ENCODE data around the gene TMSB15A.
A peak's percentile ranks its signal among the peaks of the same experiment; 100 is the strongest.
"Not testable (repeated sequence)": the region's sequence is repeated elsewhere in the genome, so short reads cannot be mapped to it uniquely, and the experiment has no call there.

TMSB15A gene

DNA sequence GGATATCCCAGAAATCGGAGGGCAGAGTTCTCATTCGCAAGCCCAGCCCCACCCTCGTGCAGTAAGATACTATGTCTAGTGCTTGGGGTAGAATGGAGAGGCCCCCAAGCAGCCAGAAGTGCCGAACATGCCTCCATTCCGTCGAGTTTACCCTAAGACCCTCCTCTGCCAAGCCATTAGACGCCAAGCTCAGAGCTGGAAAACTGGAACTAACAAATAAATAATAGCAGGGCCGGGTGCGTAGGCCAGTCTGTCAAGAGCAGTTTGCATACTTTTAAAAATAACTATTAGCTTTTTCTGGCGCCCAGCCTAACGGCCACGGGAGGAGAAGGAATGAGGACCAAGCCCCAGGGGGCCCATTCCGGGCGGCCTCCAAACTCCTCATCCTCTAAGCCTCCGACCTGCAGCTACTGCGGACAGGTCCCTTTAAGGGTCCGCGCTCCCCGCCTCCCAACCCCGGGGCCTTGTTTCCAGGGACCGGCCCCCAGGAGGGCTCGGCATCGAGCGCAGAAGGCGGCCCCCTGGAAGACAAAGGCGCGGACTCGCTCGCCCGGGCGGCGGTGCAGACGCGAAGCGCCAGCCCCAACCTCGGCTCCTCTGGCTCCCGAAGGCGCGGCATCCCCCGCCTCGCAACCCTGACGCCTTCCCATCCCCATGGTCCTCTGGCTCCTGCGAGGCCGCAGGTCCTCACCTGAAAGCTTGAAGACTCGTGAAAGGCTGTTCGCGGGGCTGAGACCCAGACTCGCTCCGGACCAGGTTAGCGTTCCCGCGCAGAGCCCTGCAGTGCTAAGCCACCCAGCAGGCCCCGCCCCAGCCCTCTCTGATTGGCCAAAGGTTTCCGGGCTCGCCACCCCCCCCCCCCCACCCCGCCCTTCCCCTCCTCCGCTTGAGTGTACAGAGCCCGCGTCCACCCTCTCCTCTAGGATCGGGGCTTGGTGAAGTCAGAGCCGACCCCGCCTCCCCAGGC lies at the start of gene TMSB15A:
TMSB15A (minus strand) TSS at position 765 of the 967 bp plus-strand sequence.
- Histone ChIP-seq H3K9ac (ENCODE audit: low read depth, low read length) (peak within 1 kb of the TSS; percentile 83; the same call in 1 of the 2 replicates), H3K27me3 (ENCODE audit: insufficient read depth, low read length) (peaks cover 8% of the 10 kb centered on the region), H3K36me3 (ENCODE audit: insufficient read depth, low read depth, low read length) (peaks cover 35% of the 10 kb centered on the region; the same call in 1 of the 2 replicates), H3K4me3 (ENCODE audit: low read length) (peak within 1 kb of the TSS; percentile 84), H3K4me1 (ENCODE audit: insufficient read depth, low read length) (no peaks in the 10 kb centered on the region), H3K27ac (ENCODE audit: low read length) (no peak within 1 kb of the TSS), H3K9me3 (ENCODE audit: insufficient read depth, low read depth, low read length) (no peaks in the 10 kb centered on the region)

DNA sequence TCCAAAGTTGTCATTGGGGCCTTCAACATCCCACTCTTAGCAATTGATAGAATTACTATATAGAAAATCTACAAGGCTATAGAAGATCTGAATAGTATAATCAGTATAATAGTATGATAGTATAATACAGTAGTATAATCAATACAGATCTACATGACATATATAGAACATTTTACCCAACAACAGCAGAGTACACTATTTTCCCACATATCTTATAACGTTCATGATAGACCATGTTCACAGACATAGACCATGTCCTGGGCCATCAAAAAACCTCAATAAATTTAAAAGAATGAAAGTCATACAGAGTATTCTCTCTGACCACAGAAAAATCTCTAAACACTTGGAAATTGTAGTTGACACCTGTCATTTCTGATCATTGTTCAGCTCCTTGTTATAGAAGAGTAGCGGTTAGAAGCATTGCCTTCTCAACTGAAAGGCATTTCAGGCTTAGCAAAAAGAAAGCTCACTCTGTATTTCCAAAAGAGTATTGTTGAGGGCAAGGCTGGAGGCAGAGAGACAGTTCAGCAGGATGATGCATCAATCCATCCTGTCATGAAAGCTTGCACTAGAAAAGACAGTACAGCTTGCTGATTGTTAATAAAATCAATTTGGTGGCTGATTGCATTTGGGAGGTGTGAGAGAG lies 44.0 kb upstream of the TMSB15A start:
- no peaks in the 10 kb centered on the region for H3K9me3 ChIP-seq (ENCODE audit: insufficient read depth, low read depth, low read length)
- H3K4me1 ChIP-seq (ENCODE audit: insufficient read depth, low read length): no peaks in the 10 kb centered on the region
- H3K27me3 ChIP-seq (ENCODE audit: insufficient read depth, low read length): no peaks in the 10 kb centered on the region
- no peak overlapping the region for H3K4me3 ChIP-seq (ENCODE audit: low read length)
- no peaks in the 10 kb centered on the region for H3K36me3 ChIP-seq (ENCODE audit: insufficient read depth, low read depth, low read length)
- no peak overlapping the region for H3K9ac ChIP-seq (ENCODE audit: low read depth, low read length)
- H3K27ac ChIP-seq (ENCODE audit: low read length): no peak overlapping the region

DNA sequence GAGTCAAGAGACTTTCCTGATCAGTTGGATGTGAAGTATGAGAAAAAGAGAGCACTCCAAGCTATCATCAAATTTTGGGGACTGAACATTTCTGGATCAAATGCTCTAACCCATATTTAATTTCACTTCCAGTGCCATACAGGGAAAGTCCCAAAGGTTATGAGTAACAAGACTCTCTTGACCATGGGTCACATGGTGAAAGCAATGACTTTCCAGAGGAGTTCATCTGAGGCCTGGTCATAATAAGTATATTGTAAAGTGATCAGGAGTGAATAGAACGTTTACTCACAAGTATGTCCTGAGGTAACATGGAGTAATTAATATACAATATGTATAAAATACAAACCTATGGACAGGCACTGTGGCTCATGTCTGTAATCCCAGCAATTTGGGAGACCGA lies 42.1 kb upstream of the TMSB15A start:
- Histone ChIP-seq H3K27ac (ENCODE audit: low read length) (no peak overlapping the region), H3K4me3 (ENCODE audit: low read length) (no peak overlapping the region), H3K9me3 (ENCODE audit: insufficient read depth, low read depth, low read length) (no peaks in the 10 kb centered on the region), H3K9ac (ENCODE audit: low read depth, low read length) (no peak overlapping the region), H3K36me3 (ENCODE audit: insufficient read depth, low read depth, low read length) (no peaks in the 10 kb centered on the region), H3K4me1 (ENCODE audit: insufficient read depth, low read length) (no peaks in the 10 kb centered on the region), H3K27me3 (ENCODE audit: insufficient read depth, low read length) (no peaks in the 10 kb centered on the region)

DNA sequence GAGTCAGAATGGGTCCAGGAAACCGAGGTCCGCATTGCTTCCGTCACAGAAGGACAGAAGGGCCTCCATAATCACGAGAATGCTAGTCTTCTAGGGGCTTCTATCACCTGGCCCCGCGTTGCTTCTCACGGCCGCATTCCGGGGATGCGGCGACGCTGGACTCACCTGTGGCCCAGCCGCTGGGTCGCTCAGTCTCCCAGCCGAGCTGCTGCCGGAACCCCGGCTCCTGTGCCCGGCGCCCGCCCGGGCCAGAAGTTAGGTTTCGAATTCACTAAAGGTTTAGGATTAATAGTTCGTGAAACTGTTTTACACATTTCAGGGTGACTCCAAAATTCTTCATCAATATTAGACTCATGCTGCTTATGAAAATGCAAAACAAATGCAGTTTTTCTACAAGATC lies 31.7 kb upstream of the TMSB15A start:
- Histone ChIP-seq H3K27me3 (ENCODE audit: insufficient read depth, low read length) (peaks cover 12% of the 10 kb centered on the region), H3K4me1 (ENCODE audit: insufficient read depth, low read length) (peaks cover 3% of the 10 kb centered on the region; the same call in 1 of the 2 replicates), H3K36me3 (ENCODE audit: insufficient read depth, low read depth, low read length) (no peaks in the 10 kb centered on the region), H3K9me3 (ENCODE audit: insufficient read depth, low read depth, low read length) (no peaks in the 10 kb centered on the region), H3K27ac (ENCODE audit: low read length) (no peak overlapping the region), H3K9ac (ENCODE audit: low read depth, low read length) (no peak overlapping the region), H3K4me3 (ENCODE audit: low read length) (no peak overlapping the region)

DNA sequence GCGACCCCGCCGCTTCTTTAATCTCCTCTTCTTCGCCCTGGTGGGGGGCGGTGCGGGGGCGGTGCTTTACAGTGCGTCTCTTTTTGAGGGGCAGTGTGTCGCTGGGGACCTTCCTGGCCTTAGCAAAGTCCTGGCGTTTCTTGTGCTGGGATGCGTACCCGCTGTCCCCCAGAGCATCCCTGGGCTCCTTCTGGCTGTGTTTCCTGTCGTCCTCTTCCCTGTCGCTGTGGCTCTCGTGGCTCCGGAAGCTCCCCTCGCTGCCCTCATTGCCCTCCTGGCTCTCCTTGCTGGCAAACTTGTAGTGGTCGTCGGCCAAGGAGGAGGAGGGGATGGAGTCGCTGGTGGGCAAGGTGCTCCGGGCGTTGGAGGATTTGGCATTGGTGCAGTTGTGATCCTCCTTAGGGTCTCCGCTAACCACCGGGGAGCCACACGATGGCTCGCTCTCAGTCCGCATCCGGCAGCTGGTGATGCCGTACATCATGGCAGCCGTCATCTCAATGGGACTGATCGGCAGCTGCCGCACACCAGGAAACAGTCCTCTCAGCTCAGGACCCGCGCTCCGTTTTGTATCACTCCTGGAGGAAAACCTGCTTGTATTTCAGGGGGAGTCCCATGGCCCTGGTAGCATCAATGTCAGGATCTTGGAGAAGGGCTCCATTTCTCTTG lies 30.4 kb upstream of the TMSB15A start:
- Histone ChIP-seq H3K27me3 (ENCODE audit: insufficient read depth, low read length) (peaks cover 12% of the 10 kb centered on the region), H3K27ac (ENCODE audit: low read length) (no peak overlapping the region), H3K9ac (ENCODE audit: low read depth, low read length) (no peak overlapping the region), H3K4me3 (ENCODE audit: low read length) (no peak overlapping the region; the same call in 1 of the 2 replicates), H3K36me3 (ENCODE audit: insufficient read depth, low read depth, low read length) (no peaks in the 10 kb centered on the region), H3K9me3 (ENCODE audit: insufficient read depth, low read depth, low read length) (no peaks in the 10 kb centered on the region), H3K4me1 (ENCODE audit: insufficient read depth, low read length) (peaks cover 3% of the 10 kb centered on the region; the same call in 1 of the 2 replicates)

DNA sequence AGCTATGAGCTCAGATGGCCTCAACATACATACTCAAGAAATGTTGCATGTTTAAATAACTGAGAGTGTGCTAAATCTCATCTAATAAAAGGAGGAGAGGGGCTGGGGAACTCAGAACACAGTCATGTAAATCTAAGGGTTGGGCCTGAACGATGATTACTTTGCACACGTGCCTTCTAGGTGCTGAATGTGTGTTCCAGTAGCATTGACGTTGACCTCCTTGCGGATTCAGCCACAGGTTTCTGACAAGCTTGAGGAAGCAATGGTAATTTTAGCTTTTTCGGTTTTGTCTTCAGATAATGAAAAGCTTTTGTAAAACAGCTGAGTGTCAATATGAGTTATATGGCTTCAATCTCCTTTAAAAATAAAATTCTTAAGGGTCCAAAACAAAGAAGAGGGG lies 29.6 kb upstream of the TMSB15A start:
- H3K27me3 ChIP-seq (ENCODE audit: insufficient read depth, low read length): peaks cover 12% of the 10 kb centered on the region
- H3K4me3 ChIP-seq (ENCODE audit: low read length); H3K4me1 ChIP-seq (ENCODE audit: insufficient read depth, low read length); H3K9ac ChIP-seq (ENCODE audit: low read depth, low read length); H3K36me3 ChIP-seq (ENCODE audit: insufficient read depth, low read depth, low read length); H3K27ac ChIP-seq (ENCODE audit: low read length); H3K9me3 ChIP-seq (ENCODE audit: insufficient read depth, low read depth, low read length): not testable (repeated sequence)

DNA sequence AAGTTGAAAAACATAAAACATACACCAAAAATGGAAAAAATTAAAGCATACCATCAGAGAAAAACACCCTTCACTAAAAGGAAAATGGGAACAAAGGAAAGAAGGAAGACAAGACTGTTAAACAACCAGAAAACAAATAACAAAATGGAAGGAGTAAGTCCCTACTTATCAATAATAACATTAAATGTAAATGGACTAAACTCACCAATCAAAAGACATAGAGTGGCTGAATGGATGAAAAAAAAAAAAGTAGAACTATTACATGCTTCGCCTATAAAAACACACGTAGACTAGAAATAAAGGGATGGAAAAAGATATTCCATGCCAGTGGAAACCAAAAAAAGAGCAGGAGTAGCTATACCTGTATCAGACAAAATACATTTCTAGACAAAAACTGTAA lies 19.4 kb upstream of the TMSB15A start:
- Histone ChIP-seq H3K27ac (ENCODE audit: low read length) (no peak overlapping the region), H3K9ac (ENCODE audit: low read depth, low read length) (no peak overlapping the region), H3K4me3 (ENCODE audit: low read length) (no peak overlapping the region), H3K27me3 (ENCODE audit: insufficient read depth, low read length) (no peaks in the 10 kb centered on the region), H3K36me3 (ENCODE audit: insufficient read depth, low read depth, low read length) (no peaks in the 10 kb centered on the region), H3K4me1 (ENCODE audit: insufficient read depth, low read length) (no peaks in the 10 kb centered on the region), H3K9me3 (ENCODE audit: insufficient read depth, low read depth, low read length) (no peaks in the 10 kb centered on the region)

DNA sequence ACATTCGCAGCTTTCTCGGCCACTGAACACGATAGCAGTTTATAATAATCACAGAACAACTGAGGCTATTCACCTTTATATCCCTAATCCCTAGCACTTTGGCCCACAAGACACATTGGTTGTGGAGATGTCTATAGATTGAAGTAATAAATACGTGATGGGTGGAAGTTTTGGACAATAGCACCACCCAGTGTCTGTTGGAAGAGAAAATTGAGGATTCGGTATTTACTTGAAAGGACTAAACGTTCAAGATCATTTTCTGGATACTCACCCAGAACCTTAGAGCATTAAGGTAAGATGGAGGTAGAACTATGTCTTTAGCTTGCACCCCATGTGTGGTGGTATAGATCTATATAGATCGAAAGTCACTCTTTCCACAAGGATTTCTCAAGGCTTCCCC lies 787 bp upstream of the TMSB15A start:
- no peaks in the 10 kb centered on the region for H3K9me3 ChIP-seq (ENCODE audit: insufficient read depth, low read depth, low read length)
- H3K4me3 ChIP-seq (ENCODE audit: low read length): no peak overlapping the region

DNA sequence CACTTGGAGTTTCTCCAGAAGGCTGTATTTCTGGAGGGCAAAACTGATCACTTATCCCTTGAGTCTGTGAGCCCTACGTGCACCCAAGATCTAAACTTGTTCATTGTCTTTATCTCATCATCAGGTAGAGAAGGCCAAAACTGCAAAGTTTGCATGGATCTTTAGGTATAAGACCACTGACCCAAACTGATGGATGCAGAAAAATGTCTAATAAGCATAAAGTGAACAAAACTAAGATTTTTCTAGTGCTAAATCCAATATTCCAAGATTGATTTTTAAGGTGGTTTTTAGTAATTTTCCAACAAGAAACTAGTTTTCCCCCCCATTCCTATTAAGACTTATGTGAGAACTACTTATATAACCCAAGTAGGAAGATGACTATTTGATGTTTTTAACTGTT lies 2.0 kb downstream of the TMSB15A start:
- Histone ChIP-seq H3K27ac (ENCODE audit: low read length) (no peak overlapping the region), H3K4me1 (ENCODE audit: insufficient read depth, low read length) (no peaks in the 10 kb centered on the region), H3K4me3 (ENCODE audit: low read length) (no peak overlapping the region), H3K27me3 (ENCODE audit: insufficient read depth, low read length) (peaks cover 8% of the 10 kb centered on the region), H3K9me3 (ENCODE audit: insufficient read depth, low read depth, low read length) (no peaks in the 10 kb centered on the region), H3K9ac (ENCODE audit: low read depth, low read length) (no peak overlapping the region), H3K36me3 (ENCODE audit: insufficient read depth, low read depth, low read length) (peaks cover 36% of the 10 kb centered on the region; the same call in 1 of the 2 replicates)

More for the DNA sequence above, 787 bp upstream of the TMSB15A start:
- Histone ChIP-seq H3K27ac (ENCODE audit: low read length) (no peak overlapping the region), H3K4me1 (ENCODE audit: insufficient read depth, low read length) (no peaks in the 10 kb centered on the region), H3K36me3 (ENCODE audit: insufficient read depth, low read depth, low read length) (peaks cover 25% of the 10 kb centered on the region; the same call in 1 of the 2 replicates), H3K9ac (ENCODE audit: low read depth, low read length) (no peak overlapping the region), H3K27me3 (ENCODE audit: insufficient read depth, low read length) (peaks cover 8% of the 10 kb centered on the region)

DNA sequence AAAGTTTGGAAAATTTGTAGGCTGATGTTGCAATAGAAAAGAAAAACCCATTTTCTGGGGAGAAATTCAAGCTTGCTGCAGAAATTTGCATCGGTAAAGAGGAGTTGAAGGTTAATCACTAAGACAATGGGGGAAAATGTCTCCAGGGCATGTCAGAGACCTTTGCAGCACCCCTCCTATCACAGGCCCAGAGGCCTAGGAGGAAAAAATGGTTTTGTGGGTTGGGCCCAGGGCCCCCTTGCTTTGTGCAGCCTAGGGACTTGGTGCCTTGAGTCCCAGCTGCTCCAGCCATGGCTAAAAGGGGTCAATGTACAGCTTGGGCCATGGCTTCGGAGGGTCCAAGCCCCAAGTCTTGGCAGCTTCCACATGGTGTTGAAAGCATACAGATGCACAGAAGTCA lies 17.8 kb downstream of the TMSB15A start:
- Histone ChIP-seq H3K9me3 (ENCODE audit: insufficient read depth, low read depth, low read length) (peaks cover 14% of the 10 kb centered on the region; the same call in 1 of the 2 replicates), H3K27ac (ENCODE audit: low read length) (no peak overlapping the region), H3K4me3 (ENCODE audit: low read length) (no peak overlapping the region), H3K36me3 (ENCODE audit: insufficient read depth, low read depth, low read length) (no peaks in the 10 kb centered on the region), H3K9ac (ENCODE audit: low read depth, low read length) (no peak overlapping the region), H3K27me3 (ENCODE audit: insufficient read depth, low read length) (no peaks in the 10 kb centered on the region), H3K4me1 (ENCODE audit: insufficient read depth, low read length) (no peaks in the 10 kb centered on the region)

DNA sequence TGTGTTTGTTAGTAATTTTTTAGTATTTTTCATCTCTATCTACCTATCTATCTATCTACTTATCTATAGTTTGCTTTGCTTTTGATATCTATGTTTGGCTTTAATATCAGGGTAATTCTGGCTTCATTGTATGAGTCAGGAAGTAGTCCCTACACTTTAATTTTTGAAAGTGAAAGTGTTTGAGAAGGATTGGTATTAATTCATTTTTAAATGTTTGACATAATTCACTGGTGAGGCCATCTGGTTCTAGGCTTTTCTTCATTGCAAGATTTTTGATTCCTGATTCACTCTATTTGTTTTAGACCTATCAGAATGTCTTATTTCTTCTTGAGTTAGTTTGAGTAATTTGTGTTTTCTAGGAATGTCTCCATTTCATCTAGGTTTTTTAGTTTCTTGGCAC lies 24.8 kb downstream of the TMSB15A start:
- H3K27me3 ChIP-seq (ENCODE audit: insufficient read depth, low read length): no peaks in the 10 kb centered on the region
- H3K4me1 ChIP-seq (ENCODE audit: insufficient read depth, low read length): no peaks in the 10 kb centered on the region
- no peaks in the 10 kb centered on the region for H3K36me3 ChIP-seq (ENCODE audit: insufficient read depth, low read depth, low read length)
- no peak overlapping the region for H3K4me3 ChIP-seq (ENCODE audit: low read length)
- H3K27ac ChIP-seq (ENCODE audit: low read length): no peak overlapping the region
- H3K9me3 ChIP-seq (ENCODE audit: insufficient read depth, low read depth, low read length): no peaks in the 10 kb centered on the region
- no peak overlapping the region for H3K9ac ChIP-seq (ENCODE audit: low read depth, low read length)

All from iPS-20b (cell line).